Esophagus squamous epithelium (tissue), 4 donors: Measurements from ENCODE around the gene CLCN4.

Source experiments
- POLR2A ChIP-seq, 4 donors: fragments of 450-650 bp; IDR thresholded peaks; one replicate each; pipeline ENCODE4 v1.6.1; 2017; ENCODE audit warnings: antibody characterized with exemption in 4 of 4, mild to moderate bottlenecking in 4 of 4, moderate library complexity in 3 of 4
- TF ChIP-seq, protein P1 (sequence below), 6 experiments: fragments of 450-650 bp in 4 of 6; fragments of 200-600 bp in 2 of 6; sonication (generic) in 2 of 6; IDR thresholded peaks; one replicate each; pipeline ENCODE4 v1.5.1; 2016 to 2019; ENCODE audit warnings: antibody characterized with exemption in 6 of 6, mild to moderate bottlenecking in 4 of 6, moderate library complexity in 4 of 6

DNA sequence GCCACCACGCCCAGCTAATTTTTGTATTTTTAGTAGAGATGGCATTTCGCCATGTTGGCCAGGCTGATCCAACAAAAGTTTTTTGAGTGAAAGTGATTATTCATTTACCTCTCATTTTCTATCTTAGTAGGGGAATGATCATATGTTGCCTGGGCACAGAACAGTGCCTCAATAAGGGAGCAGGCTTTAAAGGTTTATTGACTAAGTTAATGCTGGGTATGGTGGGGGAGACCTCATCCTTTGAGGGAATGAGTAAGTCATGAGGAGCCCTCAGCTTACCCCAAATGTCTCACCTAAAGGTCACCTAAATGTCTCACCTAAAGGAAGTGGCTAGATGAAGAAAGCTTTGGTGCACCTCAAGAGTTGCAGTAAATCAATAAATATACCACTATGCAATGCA is 109.0 kb downstream of the CLCN4 start:
- TF ChIP-seq POLR2A (IDR thresholded peaks at IDR 0.05) = no peak
- TF ChIP-seq, protein P1, sequence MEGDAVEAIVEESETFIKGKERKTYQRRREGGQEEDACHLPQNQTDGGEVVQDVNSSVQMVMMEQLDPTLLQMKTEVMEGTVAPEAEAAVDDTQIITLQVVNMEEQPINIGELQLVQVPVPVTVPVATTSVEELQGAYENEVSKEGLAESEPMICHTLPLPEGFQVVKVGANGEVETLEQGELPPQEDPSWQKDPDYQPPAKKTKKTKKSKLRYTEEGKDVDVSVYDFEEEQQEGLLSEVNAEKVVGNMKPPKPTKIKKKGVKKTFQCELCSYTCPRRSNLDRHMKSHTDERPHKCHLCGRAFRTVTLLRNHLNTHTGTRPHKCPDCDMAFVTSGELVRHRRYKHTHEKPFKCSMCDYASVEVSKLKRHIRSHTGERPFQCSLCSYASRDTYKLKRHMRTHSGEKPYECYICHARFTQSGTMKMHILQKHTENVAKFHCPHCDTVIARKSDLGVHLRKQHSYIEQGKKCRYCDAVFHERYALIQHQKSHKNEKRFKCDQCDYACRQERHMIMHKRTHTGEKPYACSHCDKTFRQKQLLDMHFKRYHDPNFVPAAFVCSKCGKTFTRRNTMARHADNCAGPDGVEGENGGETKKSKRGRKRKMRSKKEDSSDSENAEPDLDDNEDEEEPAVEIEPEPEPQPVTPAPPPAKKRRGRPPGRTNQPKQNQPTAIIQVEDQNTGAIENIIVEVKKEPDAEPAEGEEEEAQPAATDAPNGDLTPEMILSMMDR (IDR thresholded peaks at IDR 0.05) = no peak
